Stimulated activated CD8-positive, alpha-beta memory T cell treated with anti-CD3 and anti-CD28 coated beads, Interleukin-15, amount 100 ng/mL, for 1 hour (primary cell): Measurements from ENCODE around the gene FNDC1.

Source experiments
- DNase-seq: peaks from one replicate; pipeline ENCODE4 v3.0.0-alpha.2; 2020; ENCODE audit warnings: low read depth

The FNDC1 gene

GRCh38 chr6:159212525-159213280, 43.5 kb downstream of the FNDC1 start:
- DNase-seq, result no peak

- no peak for DNase-seq
Observed at GRCh38 chr6:159213405-159213804, 44.2 kb downstream of the FNDC1 start.

GRCh38 chr6:159214281-159214680, 45.1 kb downstream of the FNDC1 start:
- no peak for DNase-seq

GRCh38 chr6:159217595-159218275, 48.5 kb downstream of the FNDC1 start:
- DNase-seq, result no peak

- no peak for DNase-seq
Observed at GRCh38 chr6:159220093-159220492, 50.9 kb downstream of the FNDC1 start.

GRCh38 chr6:159221486-159222170, 52.4 kb downstream of the FNDC1 start:
- DNase-seq, result no peak

- DNase-seq, result no peak
Observed at GRCh38 chr6:159224452-159224851, 55.3 kb downstream of the FNDC1 start.

GRCh38 chr6:159229651-159230051, 60.5 kb downstream of the FNDC1 start:
- DNase-seq, result no peak

- DNase-seq, result no peak
Observed at GRCh38 chr6:159232106-159232645, 63.0 kb downstream of the FNDC1 start.

GRCh38 chr6:159232751-159233150, 63.6 kb downstream of the FNDC1 start:
- DNase-seq, result no peak

- no peak for DNase-seq
Observed at GRCh38 chr6:159233365-159234101, 64.3 kb downstream of the FNDC1 start.

- DNase-seq, result no peak
Observed at GRCh38 chr6:159234102-159234553, 64.9 kb downstream of the FNDC1 start.

GRCh38 chr6:159238920-159239558, 69.8 kb downstream of the FNDC1 start:
- DNase-seq, result no peak

- DNase-seq, result no peak
Observed at GRCh38 chr6:159249128-159249527, 79.9 kb downstream of the FNDC1 start.

- no peak for DNase-seq
Observed at GRCh38 chr6:159249752-159250151, 80.6 kb downstream of the FNDC1 start.

GRCh38 chr6:159250633-159251032, 81.4 kb downstream of the FNDC1 start:
- no peak for DNase-seq

GRCh38 chr6:159252955-159253508, 83.8 kb downstream of the FNDC1 start:
- DNase-seq, result no peak

- no peak for DNase-seq
Observed at GRCh38 chr6:159254186-159254585, 85.0 kb downstream of the FNDC1 start.

GRCh38 chr6:159255434-159255951, 86.3 kb downstream of the FNDC1 start:
- DNase-seq, result no peak

GRCh38 chr6:159256128-159256527, 86.9 kb downstream of the FNDC1 start:
- DNase-seq, result no peak

GRCh38 chr6:159257846-159258245, 88.6 kb downstream of the FNDC1 start:
- DNase-seq, result no peak
